ENCODE measurements around the gene GP5.

The GP5 gene

DNA sequence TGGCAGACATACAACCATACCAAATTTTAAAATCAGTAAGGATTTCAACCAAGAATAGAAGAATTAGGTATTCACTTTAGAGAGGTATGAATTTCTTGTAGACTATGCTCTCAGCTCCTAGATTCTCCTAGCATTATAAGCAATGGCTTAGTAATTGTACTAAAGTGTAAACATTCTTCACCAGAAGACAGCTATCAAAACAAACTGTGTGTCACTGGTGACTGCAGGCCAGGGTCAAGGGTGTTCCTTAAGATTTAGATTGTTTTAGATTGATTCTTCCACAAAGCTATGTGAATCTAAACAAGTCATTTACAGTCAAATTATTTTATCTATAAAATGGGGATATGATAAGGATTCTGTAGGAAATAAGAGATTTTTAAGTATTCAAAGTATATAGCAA, 23.1 kb upstream of the GP5 start:
- TF ChIP-seq POLR2A (IDR thresholded peaks at IDR 0.05; ENCODE audit: low read depth, low read length): no peak
- DNase-seq (ENCODE audit: insufficient read length, low spot score) (no peak), FAIRE-seq (peak; percentile 88)

DNA sequence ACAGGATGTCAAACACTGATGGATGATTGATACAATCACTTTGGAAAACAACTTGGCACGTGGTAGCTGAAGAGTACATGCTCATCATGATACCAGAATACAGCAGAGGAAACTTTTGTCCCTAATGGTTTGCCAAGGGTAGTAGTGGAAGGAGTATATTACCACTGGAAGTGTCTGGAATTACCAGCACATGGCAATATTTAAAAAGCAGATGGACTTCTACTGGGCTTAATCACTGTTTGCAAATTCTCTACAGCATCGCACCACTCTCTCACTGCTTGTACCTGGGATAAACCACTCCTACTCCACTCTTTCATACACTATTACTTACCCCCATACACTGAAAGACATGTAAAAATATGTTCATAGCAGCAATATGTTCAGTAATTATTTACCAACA, 19.6 kb upstream of the GP5 start:
- peak; percentile 90 for FAIRE-seq
- no peak for DNase-seq (ENCODE audit: insufficient read length, low spot score)
- TF ChIP-seq POLR2A (IDR thresholded peaks at IDR 0.05; ENCODE audit: low read depth, low read length): no peak

DNA sequence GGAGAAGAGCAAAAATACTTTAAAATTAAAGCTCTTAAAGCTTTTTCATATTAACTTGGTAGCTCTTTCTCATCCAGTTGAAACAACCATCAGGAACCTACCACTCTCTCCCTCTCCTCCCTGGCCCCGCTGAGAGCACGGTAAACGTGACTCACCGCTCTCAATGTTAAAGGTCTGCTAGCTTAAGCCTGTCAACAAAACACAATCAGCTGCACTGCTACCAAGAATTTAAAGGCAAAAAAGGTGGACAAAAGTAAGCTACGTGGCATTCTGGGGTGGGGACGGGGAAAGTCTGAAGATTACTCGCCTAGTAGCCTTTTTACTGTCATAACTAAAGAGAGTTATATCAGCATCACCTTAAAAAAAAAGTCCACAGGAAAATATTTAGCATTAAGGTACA, 8.4 kb upstream of the GP5 start:
- FAIRE-seq (peak; percentile 96), DNase-seq (ENCODE audit: insufficient read length, low spot score) (no peak)
- TF ChIP-seq POLR2A (IDR thresholded peaks at IDR 0.05; ENCODE audit: low read depth, low read length): no peak

DNA sequence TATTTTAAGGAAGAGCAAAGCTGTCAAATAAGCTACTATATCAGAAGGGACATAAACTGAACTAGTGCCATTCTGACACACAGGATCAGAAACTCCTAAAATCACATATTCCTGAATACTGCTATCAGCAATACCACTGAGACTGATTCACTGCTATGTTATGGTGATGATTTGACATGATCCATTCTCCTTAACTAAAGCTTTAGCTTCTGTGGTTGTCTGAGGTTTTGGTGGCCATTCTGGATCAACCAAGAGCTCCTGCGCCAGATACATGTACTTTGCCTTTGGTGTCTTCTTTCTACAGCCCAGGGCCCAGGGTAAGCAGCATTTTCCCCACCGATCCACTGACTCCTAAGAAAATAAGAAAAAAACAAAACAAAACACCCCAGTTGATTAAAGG, 6.7 kb upstream of the GP5 start:
- peak; percentile 92 for FAIRE-seq
- no peak for DNase-seq (ENCODE audit: insufficient read length, low spot score)
- no peak for TF ChIP-seq POLR2A (IDR thresholded peaks at IDR 0.05; ENCODE audit: low read depth, low read length)

DNA sequence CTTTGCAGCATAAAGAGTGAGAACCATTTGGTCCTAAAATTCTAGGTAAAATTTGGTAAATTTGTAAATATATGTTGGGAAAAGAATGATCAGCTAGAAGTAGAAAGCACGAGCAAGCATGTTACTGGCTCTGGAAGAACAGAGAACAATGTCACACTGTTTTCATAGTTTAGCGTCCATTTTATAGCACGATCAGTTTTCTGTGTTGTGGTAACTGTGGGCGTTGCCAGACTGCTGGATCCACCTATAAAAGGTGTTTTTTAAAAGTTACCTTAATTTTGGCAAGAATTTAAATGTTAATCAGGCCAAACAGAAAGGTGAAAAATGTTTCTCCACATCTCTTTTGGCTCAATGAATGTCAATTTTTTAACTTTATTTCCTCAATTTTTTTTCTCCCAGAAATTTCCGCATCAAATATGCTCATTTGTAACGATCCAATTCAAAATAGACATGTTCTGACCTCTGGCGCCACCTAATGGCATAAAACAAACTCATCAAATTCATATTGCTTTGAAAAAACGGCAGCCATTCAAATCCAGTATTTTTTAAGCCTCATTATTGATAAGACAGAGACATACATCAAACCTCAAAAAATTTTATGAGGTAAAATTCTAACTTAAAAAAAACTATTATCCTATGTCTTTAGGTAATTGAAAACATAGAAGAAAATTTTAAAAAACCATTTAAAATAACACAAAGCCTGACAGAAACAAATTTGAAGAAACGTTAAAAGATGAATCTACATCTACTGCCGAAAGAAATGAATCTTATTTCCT, 5.5 kb upstream of the GP5 start:
- FAIRE-seq (peak; percentile 92), DNase-seq (ENCODE audit: insufficient read length, low spot score) (no peak)
- no peak for TF ChIP-seq POLR2A (IDR thresholded peaks at IDR 0.05; ENCODE audit: low read depth, low read length)

DNA sequence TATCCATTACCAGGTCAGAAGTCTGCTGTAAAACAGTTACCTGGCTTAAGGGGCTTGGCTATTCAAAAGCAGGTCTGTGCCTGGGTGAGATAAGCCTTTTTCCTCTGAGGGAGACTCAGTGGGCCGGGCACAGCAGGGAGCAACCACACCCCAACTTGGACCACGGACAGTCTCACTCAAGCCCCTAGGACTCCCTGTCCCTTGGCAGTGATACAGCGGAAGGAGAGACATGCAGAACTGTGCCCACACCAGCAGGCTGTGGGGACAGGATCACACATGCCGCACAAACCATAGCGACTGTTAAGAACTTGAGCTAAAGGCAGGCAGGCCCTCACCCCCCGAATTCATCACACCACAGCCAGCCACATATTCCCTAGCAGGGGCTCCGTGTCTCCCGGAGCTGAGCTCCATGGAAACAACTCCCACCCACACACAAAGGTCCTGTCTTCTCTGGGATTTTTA, 2.8 kb upstream of the GP5 start:
- no peak for FAIRE-seq
- no peak for TF ChIP-seq POLR2A (IDR thresholded peaks at IDR 0.05; ENCODE audit: low read depth, low read length)
- no peak for DNase-seq (ENCODE audit: insufficient read length, low spot score)

DNA sequence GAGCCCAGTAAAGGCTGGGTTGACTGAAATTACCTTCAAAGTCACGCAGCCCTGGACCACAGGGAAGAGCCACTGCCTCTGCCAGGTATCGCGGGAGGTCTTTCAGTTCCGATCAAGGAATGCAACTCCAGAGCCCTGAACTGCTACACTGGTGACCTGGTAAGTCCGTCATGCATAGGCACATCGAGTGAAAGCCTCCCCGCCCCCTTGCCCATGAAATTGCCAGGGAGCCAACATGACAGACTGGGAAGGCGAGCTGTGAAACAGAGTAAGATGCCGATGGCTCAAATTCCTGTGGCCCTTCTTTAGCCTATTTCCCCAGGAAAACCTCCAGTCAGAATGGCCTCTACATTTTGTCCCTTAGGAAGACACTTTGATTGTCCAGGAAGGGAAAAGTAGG, 2.3 kb upstream of the GP5 start:
- TF ChIP-seq POLR2A (IDR thresholded peaks at IDR 0.05; ENCODE audit: low read depth, low read length): no peak
- FAIRE-seq: peak; percentile 38
- DNase-seq (ENCODE audit: insufficient read length, low spot score): no peak

DNA sequence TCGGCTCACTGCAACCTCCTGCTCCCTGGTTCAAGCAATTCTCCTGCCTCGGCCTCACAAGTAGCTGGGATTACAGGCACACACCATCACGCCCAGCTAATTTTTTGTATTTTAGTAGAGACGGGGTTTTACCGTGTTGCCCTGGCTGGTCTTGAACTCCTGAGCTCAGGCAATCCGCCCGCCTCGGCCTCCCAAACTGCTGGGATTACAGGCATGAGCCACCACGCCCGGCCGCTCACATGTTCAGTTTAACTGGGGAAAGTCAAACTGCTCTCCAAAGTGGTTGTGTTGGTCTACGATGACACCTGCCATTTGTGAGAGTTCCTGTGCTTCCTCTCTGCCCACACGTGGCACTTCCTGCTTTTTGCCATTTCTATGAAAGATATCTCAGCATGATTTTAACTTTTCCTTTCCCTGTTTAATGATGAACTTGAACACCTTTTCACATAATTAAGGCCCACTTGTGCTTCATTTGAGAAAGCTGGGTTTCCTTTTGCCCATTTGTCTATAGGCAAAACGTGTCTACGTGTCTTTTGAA, 877 bp upstream of the GP5 start:
- FAIRE-seq: no peak
- TF ChIP-seq POLR2A (IDR thresholded peaks at IDR 0.05; ENCODE audit: low read depth, low read length): no peak
- DNase-seq (ENCODE audit: insufficient read length, low spot score): no peak

DNA sequence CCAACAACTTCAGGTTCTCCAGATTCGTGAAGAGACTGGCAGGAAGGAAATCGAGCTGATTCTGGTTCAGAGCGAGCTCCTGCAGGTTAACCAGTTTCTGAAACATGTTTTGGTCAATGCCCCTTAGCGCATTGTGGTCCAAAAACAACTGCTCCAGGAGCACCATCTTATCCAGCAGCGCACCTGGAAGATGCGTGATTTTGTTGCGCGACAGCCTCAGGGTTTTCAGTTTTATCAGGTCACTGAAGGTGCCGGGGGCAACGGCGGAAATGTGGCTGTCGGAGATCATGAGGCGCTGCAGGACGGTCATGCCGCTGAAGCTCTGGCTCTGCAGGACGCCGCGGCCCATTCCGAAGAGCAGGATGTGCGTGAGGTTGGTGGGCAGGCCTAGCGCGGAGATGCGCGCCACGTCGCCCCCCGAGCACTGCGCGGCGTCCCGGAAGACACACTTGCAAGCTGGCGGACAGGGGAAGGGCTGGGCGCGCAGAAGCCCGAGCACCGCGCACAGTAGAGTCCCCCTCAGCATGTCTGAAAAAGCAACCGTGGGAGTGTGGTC, 1.2 kb downstream of the GP5 start:
- TF ChIP-seq POLR2A (IDR thresholded peaks at IDR 0.05; ENCODE audit: low read depth, low read length): no peak
- DNase-seq (ENCODE audit: insufficient read length, low spot score) (no peak), FAIRE-seq (no peak)

DNA sequence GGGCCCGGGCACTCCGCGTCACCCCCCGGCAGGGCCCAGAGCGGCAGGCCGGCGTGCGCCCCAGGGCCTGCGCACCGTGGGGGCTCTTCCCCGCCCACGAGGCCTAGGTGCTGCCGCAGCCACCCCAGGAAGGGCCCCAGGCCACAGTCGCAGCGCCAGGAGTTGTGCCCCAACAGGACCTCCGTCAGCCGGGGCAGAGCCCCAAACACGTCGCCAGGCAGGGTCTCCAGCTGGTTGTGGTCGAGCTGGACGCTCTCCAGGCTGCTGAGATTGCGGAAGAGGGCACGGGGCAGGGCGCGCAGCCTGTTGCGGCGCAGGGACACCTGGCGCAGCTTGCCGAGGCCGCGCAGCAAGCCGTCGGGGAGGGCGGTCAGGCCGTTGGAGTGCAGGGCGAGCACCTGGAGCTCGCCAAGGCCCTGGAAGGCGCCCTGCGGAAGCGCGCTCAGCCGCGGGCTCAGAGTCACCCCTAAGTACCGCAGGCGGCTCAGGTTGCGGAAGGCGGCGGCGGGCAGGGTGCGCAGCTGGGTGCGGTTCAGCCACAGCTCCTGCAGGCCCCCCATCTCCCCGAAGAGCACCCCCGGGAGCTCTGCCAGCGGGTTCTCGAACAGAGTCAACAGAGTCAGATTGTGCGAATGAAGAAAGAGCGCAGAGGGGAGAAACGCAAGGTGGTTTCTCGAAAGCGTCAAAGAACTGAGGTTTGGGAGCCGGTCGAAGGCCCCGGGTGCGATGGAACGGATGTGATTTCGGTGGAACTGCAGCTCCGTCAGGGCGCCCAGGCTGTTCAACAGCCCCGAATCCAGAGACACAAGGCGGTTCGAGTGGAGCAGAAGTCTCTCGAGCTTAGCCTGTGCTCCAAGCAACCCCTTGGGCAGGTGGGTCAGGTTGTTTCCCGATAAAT, 2.0 kb downstream of the GP5 start:
- no peak for TF ChIP-seq POLR2A (IDR thresholded peaks at IDR 0.05; ENCODE audit: low read depth, low read length)
- FAIRE-seq (no peak), DNase-seq (ENCODE audit: insufficient read length, low spot score) (no peak)

DNA sequence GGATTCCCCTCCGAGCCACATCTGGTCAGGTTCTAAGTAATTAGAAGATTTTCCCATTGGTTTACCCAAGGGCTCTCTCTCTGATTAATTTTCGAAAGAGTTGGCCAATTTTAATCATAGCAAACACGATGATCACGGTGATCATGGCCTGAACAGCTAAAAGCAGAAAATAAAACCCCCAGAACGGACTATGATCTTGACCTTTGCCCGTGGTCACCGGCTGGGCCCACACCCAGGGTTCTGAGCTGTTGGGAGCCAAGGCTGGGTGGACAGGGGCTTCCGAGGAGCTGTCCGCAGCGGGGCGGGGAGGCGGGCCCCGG, 2.6 kb downstream of the GP5 start:
- DNase-seq (ENCODE audit: insufficient read length, low spot score) (no peak), FAIRE-seq (no peak)
- no peak for TF ChIP-seq POLR2A (IDR thresholded peaks at IDR 0.05; ENCODE audit: low read depth, low read length)

DNA sequence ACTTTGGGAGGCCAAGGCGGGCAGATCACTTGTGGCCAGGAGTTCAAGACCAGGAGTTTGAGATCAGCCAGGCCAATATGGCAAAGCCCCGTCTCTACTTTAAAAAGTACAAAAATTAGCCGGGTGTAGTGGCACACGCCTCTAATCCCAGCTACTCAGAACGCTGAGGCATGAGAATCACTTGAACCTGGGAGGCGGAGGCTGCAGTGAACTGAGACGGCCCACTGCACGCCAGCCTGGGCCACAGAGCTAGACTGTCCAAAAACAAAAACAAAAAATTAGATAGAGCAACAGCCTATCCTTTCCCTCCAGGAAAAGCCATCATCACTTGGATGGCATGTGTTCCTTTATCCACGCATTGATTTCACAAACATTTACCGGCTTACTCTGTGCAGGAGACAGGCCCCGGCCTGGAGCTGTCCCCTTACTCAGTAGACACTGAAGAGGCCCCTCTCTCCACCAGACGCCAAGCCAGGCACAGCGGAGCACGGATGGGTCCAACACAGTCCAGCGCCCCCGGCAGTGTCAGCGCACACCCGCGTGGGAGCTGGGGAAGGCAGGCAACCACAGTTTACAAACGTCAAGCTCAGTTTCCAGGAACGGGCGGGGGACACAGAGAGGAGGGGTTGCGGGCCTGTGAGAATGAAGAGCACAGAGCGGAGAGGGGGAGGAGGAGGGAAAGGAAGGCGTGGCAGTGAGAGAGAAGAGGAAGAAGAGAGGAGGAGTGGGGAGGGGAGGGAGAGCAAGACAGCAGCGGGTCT, 3.1 kb downstream of the GP5 start:
- no peak for DNase-seq (ENCODE audit: insufficient read length, low spot score)
- no peak for FAIRE-seq
- no peak for TF ChIP-seq POLR2A (IDR thresholded peaks at IDR 0.05; ENCODE audit: low read depth, low read length)

DNA sequence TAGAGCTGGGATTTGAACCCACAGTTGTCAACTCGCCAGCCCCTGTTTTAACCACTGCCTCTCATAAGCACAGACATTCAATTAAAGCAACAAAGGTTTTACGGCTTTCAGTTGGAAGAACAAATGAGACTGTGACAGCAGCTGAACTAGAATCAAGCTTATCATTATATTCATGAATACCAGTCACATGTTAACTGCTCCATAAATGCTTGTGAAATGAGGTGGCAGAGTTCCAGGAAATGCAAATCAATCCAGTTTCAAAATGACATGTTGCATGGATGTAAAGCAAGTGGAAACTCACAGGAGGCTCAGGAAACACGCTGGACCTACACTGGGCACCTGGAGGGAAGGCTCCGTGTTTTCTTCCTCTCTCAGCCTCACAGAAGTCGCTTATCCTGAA, 3.9 kb downstream of the GP5 start:
- FAIRE-seq (peak; percentile 27), DNase-seq (ENCODE audit: insufficient read length, low spot score) (no peak)
- no peak for TF ChIP-seq POLR2A (IDR thresholded peaks at IDR 0.05; ENCODE audit: low read depth, low read length)

DNA sequence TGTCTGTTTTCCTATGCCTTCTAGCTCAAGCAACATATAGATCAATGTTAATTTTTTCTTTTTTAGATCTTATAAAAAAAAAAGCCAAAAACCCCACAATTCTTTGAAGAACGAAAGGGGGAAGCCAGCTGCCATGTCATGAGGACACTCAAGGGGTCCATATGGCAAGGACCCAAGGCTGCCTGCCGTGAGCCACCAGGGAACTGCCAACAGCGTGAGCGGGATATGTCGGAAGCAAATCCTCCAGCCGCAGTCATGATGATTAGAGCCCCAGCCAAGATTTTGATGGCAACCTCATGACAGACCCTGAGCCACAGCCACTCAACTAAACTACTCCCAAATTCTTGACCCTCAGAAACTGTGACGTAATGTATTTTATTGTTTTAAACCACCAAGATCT, 6.5 kb downstream of the GP5 start:
- DNase-seq (ENCODE audit: insufficient read length, low spot score) (no peak), FAIRE-seq (no peak)
- TF ChIP-seq POLR2A (IDR thresholded peaks at IDR 0.05; ENCODE audit: low read depth, low read length): no peak
